ENCODE results near the gene SLC25A21.
"Not testable (repeated sequence)": the region's sequence is repeated elsewhere in the genome, so short reads cannot be mapped to it uniquely, and the experiment has no call there.

SLC25A21 gene

DNA sequence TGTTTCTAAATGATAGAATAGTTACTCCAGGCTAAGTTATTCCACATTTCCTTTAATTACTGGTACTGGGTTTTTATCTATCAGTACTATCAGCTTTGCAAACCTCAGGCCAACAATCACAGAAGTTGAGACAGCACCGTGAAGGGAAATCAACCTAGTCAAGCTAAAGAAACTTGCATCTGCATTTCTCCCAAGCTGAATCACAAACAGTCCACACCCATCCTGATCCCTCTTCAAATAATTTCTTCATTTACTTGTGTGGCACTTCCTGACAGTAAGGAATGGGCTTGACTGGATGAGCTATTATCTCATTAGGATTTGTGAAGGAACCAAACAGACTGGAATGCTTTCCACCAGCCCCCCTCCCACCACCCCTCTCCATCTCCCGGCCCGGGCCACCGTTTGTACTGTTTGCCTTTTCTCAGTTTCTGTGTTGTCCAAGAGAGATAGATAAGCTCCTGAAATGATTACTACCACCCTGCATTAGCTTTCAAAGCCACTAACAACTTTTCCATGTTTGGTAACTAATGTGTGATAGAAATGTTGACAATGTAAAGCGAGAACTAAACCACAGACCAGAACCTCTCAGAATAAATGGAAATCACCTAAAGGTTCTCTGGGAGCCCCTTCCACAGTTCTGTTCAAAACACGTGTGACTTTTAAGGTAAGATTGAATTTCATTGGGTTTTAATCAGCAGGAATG is 236.3 kb downstream of the SLC25A21 start:
- DNase-seq: no peak

DNA sequence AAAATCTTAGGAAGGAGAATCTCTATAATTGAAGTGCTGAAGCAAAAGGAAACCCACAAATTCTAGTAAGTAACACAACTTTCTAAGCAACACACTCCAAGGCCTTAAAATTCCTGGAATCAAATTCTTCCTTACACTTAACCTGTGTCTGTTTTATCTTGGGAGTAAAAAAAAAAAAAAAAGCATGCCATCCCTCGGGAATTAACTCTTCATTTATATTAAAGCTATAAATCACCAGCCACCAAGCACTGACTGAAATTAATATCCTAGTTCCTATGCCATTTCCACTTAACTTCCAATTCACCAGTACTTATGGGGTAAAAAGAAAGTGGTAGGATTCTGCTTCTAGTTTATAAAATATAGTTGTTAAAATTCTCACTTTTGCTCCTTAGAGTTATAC is 238.1 kb downstream of the SLC25A21 start:
- DNase-seq: no peak

DNA sequence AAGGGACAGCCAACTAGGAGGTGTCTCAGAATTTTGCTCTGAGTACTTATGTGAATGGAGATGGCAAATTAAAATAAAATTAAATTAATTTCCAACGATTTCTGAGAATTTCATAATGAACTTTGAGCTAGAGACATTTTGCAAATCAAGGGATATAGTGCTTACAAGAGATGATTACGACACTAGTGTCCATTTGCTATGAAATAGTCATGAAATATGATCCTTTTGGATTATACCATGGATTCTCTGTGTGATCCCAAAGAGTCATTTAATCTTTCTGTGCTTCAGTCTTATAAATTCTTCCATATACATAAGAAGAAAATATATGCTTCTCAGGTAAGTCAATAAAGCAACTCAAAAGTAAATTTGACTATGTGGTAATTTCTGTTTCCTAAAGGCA is 240.6 kb downstream of the SLC25A21 start:
- DNase-seq: no peak

DNA sequence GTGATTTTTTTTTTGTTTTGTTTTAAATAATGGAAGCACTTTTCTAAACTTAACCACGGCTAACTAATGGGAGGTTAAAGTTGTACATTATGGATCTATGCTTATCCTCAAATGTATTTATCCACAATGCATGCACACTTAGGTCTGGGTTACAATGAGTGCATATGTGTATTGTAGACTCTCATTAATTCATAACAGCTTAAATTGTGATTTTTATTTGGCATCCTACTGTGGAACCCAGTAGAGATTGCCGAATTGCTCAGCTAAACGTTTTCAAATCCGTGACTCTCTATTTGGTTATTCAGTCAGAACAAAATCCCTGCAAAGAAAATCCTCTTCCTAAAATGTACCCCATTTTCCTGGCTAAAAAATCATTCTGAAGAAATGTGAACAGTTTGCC is 244.0 kb downstream of the SLC25A21 start:
- no peak for DNase-seq

DNA sequence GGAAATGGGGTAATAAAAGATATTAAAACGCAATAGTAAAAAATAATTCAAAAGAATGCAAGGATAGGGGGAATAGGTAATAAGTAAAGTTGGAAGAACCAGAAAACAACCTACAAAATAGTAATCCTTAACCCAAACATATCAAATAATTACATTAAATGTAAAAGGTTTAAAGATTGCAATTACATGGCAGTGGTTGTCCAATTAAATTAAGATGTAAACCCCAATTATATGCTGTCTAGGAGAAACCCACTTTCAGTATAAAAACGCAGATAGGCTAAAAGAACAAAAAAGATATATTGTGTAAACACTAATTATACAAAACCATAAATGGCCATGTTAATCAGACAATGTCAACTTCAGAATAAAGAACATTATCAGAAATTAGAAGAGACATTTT is 247.3 kb downstream of the SLC25A21 start:
- no peak for DNase-seq

DNA sequence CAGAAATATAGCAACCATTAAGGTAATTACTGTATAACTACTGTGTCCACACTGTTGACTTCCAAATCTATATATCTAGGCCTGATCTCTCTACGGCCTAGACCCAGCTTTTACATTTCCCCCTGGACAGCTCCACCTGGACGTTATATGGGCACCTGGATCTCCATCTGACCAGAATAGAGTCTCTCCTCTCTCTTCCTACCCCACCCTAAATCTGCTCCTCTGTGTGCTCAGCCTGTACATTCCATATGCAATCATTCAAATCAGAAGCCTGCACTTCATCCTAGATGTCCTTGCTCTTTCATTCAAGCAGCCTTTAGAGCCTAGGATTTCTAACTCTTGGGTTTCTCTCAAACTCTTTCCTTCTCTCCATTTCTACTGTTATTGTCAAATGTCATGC is 255.7 kb downstream of the SLC25A21 start:
- DNase-seq: no peak

DNA sequence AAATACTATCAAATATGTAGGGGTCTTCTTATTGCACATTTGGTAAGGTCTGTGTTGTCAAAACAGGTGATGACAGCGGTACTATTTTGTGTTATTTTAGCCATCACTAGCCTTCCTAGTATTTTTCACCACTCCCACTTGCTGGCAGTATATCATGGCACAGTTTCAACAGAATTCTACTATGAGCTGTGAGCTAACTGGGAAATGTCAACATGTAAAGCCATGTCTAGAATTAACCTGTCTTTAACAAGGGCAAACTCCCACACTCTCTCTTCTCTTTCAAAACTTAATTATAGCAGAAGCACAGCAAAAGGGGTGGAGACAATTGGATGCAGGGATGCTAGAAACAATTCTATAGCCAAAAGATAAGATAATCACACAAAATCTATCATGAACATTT is 257.3 kb downstream of the SLC25A21 start:
- no peak for DNase-seq

DNA sequence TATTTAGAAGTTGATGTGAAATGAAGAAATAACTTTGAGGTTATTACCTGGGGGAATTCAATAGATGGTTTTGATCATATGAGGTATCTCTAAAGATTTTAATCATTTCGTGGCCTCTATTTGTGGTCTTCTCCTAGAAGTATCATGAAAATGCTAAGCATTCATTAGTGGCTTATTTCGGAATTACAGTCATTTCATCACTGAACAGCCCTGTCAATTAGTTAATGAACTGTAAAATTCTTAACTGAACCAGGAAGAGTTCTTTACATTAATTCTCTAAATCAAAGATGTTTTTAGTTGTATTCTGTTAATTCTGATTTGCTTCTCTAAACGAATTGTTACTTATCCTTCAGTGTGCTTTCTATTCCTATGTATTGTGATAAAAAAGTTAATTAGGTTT is 261.8 kb downstream of the SLC25A21 start:
- DNase-seq: no peak

DNA sequence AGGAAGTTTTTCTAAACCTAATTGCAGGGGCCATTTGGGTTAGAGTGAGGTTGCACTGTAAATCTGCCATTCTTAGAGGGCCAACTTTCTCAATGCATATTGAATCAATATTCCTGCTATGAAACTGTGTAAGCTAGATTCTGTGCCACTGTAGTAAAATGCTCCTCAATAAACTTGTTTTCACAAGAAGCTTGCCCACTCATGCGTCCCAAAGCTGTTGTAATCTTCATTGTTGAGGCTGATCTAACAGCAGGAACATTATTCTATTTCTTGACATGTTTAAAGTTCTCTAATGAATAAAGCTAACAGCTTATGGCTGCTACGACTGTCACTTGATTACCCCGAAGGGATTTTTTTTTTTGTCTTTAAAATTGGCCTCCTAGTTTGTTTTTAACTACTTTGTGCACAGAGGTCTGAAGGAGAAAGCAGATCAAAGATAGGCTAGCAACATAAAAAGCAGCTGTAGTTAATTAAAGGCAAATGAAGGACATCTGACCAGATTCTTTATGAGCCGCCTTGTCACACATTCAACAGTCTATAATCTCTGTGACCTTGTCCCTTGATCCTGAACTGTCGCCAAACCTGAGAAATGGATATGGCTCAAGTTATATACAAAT is 267.0 kb downstream of the SLC25A21 start:
- no peak for DNase-seq

DNA sequence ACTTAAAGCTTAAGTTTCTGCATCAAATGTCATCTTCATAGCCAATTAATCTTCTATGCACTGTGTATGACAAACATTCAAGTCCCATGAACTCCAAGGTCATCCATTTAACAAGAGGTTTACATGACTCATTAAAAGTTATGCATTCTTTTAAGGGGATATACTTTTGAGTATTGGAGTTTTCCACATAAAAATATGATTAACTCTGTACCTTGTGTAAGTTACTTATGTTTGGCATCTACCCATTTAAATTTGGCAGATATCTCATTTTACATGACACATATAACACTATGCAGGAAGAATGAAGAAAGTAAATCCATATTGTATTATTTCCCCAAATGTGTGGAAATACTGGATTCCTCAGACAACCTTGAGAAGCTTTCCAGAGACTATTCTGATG is 270.5 kb downstream of the SLC25A21 start:
- no peak for DNase-seq

DNA sequence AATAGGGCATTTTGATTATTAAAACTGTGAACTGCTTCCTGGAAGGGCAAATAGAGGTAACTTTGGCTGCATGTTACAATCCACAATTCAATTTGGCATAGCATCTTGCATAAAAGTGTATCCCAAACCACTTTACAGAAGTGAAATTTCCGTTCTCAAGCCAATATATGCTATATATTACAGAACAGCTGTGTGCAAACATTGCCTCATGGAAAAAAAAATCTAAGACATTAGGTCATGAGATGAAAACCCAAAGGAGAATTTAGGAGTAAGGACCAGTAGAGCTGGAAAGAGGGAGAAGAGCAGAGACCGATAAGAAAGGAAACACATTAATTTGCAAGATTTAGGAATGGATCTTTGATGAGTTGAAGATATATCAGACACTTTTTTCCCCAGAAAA is 271.6 kb downstream of the SLC25A21 start:
- DNase-seq: no peak

DNA sequence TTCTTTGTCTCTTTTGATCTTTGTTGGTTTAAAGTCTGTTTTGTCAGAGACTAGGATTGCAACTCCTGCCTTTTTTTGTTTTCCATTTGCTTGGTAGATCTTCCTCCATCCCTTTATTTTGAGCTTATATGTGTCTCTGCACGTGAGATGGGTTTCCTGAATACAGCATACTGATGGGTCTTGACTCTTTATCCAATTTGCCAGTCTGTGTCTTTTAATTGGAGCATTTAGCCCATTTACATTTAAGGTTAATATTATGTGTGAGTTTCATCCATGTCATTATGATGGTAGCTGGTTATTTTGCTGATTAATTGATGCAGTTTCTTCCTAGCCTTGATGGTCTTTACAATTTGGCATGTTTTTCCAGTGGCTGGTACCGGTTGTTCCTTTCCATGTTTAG is 276.1 kb downstream of the SLC25A21 start:
- not testable (repeated sequence) for DNase-seq

DNA sequence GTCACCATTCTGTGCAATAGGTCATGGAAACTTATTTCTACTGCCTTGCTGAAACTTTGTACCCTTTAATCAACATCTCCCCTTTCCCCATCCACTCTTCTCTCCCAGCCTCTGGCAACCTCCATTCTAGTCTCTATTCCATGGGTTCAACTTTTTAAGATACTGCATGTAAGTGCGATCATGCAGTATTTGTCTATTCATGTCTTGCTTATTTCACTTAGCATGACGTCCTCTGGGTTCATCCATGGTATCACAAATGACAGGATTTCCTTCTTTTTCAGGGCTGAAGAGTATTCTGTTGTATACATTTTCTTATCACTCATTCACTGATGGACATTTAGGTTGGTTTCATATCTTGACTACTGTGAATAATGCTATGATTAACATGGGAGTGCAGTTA is 288.4 kb downstream of the SLC25A21 start:
- DNase-seq: no peak

DNA sequence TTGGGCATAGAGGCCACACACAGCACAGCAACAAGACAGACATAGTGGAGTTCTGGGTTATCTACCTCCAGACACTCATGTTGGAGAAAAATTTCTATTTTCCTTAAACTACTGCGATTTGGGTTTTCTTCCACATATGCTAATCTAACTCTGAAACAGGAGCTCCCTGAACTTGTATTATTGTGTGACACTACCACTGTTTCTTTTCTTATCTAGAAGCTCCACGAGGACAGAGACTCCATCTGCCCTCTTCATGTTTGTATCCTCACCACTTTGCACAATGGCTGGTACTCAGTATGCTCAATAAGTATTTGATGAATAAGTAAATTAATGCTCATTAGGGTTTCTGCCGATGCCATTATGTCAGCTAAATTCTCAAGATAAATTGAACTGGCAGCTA is 292.1 kb downstream of the SLC25A21 start:
- DNase-seq: no peak

DNA sequence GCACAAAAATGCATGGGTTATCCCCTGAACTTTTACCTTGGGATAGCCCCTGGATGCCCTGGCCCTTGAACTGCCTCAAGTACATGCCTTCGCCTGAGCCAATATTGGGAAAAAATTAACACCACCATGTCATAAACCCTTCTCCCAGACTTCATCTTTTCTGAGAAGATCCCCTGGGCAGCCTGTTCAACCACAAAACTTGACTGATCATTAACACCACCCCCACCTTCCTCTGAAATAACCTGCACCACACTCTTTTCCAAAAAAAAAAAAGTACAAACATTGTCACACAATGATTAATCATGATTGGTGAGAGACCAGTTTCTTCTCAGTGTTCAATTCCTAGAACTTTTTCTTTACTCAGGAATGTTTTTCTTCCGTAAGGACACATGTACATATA is 292.8 kb downstream of the SLC25A21 start:
- no peak for DNase-seq

DNA sequence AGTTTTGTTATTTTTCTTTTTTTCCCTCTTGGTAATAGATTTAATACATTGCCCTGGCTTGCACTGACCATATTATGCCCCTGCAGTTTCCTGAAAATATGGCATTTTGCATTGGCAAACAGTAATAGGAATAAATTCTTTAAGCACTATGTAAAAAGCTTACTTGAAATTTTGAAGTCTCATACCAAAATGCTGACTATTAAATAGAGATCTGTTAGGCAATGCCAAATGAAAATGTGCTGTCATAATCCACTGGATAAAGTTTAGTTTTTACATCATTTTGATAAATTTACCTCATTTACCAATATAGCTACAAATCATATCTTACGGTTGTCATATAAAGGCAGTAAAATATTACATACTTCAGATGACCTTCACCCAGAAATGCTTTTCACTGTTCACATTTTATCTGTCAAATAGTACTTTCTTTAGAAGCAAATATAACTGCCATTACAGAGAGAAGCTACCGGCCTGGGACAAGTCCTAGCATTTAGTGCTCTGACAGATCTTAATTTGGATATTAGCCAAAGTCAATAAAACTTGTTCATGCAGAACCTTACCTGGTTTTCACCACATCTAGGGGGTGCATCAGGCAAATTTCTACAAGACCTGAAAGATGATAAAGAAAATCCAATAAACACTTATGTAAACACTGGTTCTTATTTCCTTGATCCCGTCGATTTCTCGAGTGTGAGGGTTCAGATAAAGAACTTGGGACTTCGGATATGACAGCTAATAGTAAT is 297.8 kb downstream of the SLC25A21 start:
- DNase-seq: no peak

DNA sequence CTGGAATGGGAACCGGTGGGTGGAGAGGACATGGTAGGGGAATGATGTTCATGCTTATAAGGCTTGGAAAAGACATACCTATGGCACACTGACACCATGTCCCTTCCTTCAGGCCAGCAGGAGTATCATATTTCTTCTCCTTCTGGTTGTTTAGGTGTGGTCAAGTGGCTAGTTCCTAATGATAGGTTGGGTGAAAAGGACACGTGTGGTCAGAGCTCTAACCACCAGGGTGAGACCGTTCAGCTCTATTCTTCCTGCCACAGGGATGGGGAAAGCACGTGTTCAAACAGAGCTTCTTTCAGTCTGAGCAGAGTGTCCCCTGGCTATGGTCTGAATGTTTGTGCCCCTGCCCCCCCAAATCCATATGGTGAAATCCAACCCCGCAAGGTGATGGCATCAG is 301.6 kb downstream of the SLC25A21 start:
- DNase-seq: no peak

DNA sequence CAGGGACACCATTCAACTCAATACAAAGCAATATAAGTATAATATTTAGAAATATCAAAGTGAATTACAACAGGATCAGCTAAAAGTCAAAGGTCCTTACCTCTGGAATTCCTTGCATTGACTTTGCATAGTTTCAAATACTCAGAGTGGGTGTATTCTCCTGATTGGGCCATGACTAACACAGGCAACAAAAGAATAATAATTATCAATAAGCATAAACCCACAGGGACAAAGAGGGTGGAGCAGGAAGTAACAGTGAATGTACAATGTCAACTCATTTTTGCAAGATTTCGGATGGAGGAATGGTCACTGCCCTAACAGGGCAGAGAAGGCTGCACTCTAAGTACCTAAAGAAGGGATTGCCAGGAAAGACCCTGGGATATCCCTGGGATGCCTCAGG is 303.3 kb downstream of the SLC25A21 start:
- no peak for DNase-seq

DNA sequence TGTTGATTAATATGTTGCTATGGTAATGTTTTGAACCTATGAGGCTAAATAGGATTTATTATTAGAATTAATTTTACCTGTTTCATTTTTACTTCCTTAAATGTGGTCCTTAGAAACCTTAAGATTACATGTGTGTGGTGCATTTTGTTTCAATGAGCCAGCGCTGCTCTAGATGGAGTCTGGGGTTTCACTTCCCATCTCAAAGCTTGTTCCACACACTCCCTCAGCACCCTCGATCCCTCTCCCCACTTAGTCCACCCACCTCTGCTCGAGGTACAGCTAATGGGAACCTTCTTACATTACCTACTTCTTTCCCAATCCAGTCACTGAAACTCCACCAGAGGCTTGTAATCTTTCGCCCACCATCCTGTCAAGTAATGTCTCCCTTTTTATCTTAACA is 305.5 kb downstream of the SLC25A21 start:
- no peak for DNase-seq

DNA sequence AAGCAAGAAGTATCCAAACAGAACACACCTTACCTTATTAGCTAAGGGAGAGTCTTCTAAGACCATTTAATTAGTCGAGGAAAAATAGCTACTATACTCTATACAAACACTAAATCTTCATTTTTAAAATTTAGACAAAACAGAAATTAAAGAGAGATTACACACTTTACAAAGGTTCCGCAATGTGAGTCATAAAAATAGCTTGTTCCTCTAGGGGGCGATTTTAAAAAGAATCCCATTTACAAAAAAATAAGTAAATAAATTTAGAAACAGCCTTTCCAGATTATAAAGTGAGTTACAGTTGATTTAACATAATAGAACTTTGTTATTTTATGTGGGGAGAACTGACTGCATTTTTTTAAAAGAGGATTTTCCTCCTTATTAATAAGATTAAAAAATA is 309.1 kb downstream of the SLC25A21 start:
- DNase-seq: no peak

DNA sequence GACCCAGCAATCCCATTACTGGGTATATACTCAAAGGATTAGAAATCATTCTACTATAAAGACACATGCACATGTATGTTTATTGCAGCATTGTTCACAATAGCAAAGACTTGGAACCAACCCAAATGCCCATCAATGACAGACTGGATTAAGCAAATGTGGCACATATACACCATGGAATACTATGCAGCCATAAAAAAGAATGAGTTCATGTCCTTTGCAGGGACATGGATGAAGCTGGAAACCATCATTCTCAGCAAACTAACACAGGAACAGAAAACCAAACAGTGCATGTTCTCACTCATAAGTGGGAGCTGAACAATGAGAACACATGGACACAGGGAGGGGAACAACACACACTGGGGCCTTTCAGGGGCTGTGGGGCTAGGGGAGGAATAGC is 310.2 kb downstream of the SLC25A21 start:
- DNase-seq: not testable (repeated sequence)

DNA sequence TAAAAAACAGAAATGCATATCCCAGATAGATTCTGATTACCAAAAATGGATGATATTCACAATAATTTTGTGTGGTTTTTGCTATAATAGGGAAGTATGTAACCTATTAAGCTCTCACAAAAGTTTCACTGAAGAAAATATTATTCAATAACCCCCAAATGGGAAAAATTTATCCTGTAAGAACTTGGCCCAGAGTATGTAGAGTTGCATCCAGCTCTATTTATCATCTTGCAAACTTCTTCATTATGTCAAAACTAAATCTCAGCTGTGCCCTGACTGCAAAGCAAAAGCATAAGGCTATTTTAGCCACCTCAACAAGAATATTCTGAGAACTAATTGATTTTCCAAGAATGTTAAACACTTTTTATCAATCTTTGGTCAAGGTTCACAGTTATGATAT is 311.6 kb downstream of the SLC25A21 start:
- no peak for DNase-seq

DNA sequence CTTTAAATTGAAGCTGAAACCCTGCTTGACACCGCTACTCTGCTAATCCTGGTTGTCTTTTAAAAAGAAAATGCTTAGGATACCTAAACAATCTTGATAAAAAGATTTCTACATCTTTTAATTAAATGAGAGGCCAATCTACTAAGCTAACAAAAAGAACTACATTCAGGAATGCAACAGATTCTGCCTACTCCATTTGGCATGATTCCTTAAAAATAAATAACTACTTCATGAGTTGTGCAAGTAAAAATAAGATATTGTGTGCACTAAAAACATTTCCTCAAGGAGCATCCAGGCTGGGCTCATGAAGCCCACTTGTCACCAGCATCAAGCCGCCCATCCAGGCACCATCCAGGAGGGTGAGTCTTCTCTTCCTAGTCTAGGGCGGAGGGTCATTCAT is 313.3 kb downstream of the SLC25A21 start:
- no peak for DNase-seq

DNA sequence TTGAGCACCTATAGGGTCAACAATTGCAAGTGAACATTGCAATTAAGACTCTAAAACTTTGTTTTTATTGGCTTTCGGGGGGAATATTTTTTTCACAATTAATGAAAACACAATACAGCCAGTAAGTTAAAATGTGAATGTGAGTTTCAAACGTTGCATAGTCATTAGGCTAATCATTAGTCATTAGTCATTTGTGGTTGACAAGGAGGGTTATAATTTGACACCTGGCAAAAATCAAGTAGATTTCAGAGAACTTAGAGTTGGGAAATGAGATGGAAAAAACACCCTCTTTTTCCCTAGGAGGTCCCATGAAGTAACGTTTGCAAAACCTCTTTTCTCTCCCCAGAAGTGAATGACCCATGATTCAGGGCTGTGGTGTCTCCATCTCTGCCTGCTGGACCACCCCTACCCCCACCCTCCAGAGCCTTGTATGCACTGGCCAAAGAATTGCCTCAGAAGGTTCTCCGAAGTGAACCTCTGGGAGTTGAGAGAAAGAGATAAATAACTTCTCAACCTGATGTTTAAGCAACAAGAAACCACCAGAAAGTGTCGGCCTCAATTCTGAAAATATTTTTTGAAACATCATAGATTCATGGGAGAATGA is 314.5 kb downstream of the SLC25A21 start:
- no peak for DNase-seq

Measured in stimulated activated naive CD4-positive, alpha-beta T cell treated with Interleukin-2 at 50 U/mL for 16 hours (primary cell).